ENCODE measurements around the gene DOP1A.

The DOP1A gene, protein sequence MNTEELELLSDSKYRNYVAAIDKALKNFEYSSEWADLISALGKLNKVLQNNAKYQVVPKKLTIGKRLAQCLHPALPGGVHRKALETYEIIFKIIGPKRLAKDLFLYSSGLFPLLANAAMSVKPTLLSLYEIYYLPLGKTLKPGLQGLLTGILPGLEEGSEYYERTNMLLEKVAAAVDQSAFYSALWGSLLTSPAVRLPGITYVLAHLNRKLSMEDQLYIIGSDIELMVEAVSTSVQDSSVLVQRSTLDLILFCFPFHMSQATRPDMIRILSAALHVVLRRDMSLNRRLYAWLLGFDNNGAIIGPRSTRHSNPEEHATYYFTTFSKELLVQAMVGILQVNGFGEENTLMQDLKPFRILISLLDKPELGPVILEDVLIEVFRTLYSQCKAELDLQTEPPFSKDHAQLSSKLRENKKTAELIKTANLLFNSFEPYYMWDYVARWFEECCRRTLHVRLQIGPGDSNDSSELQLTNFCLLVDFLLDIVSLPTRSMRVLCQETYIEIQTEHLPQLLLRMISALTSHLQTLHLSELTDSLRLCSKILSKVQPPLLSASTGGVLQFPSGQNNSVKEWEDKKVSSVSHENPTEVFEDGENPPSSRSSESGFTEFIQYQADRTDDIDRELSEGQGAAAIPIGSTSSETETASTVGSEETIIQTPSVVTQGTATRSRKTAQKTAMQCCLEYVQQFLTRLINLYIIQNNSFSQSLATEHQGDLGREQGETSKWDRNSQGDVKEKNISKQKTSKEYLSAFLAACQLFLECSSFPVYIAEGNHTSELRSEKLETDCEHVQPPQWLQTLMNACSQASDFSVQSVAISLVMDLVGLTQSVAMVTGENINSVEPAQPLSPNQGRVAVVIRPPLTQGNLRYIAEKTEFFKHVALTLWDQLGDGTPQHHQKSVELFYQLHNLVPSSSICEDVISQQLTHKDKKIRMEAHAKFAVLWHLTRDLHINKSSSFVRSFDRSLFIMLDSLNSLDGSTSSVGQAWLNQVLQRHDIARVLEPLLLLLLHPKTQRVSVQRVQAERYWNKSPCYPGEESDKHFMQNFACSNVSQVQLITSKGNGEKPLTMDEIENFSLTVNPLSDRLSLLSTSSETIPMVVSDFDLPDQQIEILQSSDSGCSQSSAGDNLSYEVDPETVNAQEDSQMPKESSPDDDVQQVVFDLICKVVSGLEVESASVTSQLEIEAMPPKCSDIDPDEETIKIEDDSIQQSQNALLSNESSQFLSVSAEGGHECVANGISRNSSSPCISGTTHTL (N-terminal part only)

DNA sequence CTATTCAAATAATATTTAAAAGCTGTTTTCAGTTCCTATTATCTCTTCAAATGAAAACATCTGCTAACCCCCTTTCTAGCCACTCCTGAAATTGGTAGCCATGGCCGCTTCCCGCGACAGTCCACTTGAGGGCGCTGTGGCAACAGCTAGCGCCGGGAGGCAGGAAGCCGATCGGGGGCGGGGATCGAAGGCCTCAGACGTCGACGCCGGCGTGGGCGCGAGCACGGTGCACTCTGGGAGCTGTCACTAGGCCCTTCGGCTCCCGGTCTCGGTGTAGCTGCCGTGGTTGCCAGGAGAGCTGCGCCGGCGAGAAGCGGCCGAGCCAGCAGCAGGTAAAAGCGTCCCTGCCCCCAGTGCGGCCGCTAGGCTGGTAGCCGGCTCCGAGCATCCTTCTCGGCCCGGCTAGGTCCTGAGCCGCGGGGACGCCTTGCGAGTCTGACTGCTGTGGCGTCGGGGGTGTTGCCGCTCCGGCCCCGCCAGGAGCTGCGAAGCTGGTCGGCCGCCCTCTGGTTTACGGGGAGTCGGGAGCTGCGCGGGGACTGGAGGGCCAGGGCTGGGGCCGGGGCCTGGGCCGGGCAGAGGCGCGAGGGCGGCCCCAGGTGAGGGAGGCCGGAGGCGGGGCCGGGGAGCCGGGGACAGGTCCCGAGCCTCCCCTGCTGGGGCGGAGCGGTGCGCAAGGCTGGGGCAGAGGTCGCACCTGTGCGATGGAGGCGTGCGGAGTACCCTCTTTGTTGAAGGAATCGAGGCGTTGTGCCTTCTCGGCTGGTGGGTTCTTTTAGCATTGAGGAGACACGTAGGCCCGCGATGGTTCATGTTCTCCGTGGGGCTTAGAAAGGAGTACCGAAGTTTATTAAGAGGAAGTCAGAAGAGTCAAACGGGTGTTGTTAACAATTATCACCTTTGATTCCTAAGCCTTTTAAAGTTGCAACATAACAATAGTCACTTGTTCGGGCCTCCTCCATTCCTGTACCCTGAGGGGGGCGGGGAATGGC is at the start of gene DOP1A:
Gene DOP1A, plus strand, starts transcription at position 224 of the 992 bp plus-strand sequence. CDS start 29,307 bp downstream, outside the sequence.
- peak; percentile 95 to 97 for DNase-seq

DNA sequence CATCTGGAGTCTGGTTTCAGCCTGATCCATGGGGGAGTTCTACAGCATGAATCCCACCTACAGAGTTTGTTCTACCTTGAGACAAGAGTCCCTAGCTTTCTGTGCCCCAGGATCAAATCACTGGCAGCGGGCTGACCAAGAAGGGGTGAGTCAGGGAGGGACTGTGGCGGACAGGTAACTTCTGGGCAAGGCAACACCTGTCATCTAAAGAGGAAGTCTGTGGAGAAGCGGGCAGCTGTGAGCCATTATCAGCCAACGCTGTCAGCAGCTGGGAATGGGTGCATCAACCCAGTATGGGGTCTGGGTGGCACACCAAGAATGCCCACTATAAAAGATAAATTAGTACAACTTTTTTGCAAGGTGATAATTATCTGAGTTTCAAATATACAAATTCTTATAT is 47.7 kb upstream of the DOP1A start:
- DNase-seq, result no peak

DNA sequence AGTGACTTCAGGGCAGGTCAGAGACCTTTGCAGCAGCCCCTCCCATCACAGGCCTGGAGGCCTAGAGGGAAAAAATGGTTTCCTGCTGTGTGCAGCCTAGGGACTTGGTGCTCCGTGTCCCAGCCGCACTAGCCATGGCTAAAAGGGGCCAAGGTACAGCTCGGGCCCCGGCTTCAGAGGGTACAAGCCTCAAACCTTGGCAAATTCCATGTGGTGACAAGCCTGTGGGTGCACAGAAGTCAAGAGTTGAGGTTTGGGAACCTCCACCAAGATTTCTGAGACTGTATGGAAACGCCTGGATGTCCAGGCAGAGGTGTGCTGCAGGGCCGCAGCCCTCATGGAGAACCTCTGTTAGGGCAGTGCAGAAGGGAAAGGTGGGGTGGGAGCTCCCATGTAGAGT is 35.8 kb upstream of the DOP1A start:
- DNase-seq, result no peak

DNA sequence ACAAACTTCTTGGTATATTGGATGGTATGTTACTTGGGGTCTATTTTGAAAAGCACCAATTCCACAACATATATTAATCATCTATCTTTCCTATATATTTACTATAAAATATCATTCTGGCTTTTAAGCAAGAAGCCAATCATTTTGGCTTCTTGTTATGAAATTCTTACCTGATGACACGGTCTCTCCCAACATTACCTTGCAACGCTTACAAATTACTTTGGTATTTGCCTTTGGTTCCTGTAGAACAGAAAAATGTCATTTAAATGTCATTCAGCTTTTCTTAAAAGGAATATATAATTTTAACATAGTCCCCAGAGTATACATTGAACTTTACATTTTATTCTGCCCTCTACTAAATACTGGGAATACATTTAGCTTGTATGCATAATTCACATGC is 29.2 kb upstream of the DOP1A start:
- no peak for DNase-seq

DNA sequence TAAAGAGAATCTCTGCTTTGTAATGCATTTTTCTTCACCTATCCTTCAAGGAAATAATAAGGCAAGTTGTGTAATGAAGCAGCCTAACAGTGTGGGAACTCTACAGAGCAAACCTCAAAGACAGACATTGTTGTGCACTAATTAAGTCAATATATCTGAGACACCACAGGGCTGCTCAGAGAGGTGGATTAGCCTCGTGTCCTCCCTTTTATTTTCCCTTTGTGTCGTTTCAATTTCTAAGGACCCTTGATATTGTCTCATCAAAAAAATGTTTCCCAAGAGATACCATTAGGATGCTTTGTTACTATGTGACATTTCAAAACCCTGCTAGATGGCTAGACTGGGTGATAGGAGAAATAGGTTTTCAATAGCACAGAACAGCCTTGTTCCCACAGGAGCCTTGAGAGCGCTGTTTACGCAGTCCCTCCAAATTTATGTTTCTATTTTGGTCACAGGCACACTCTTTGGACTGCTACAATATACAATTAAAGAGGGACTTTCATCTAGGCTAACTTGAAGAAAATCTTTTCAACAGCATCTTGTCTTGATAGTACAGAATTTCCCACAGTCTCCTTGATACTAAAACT is 24.9 kb upstream of the DOP1A start:
- no peak for DNase-seq

DNA sequence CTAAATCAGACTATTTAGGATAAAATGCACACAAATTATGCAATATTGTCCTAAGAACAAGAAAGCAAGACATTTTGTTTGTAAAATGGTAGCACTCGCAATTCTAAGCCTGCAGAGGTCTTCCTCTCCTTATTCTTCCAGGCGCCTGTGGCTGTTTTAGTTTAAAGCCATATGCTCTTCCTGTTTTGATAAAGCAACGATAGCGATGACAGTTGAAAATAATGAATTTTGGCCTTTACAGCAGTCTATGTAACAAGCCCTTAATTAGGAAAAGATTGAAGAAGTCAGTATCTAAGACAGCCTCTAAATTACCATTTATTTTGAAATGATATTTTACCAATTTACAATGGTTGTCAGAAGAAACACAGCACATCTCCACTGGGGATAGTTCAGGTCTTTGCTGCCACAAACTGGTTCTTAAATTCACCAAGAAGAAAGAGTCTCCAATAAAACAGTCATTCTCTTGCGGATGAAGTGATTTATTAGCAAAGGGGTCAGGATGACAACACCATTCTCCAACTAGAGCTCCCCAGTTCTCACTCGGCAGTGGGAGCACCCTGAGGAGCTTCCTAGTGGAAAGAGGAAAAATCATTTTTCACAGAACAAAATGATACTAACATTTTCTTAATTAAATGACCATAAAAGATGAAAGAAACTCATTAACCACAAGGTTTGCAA is 23.2 kb upstream of the DOP1A start:
- DNase-seq, result no peak

DNA sequence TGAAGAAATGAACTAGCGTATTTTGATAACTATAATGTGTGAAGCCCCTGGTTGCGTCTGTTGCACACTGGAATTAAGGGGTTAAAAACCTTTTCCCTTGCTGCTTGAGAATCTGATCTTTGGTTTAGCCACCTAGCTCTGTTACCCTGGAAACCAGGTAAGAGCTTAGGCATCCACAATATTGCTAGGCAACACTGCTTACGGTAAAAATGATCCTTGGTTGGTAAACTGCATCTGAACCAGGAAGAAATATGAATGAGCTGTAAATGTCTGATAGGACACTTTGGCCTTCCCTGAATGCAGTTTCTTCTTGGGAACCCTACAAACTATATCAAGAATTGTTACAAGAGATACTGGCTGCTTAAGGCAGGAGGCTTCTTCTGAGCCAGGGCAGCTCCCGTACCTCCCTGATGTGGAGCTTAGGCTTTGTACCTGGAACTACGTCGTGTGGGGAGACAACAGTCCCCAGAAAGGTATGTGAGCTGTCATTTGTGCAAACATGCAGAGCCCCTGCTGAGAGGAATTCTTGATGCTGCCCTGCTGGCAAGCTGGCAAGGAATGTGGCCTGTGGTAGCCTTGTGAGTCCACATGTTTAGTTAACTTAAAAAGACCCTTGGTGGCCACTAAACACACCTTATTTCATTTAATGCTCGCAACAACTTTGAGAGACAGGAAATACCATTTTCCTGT is 20.3 kb upstream of the DOP1A start:
- no peak for DNase-seq

DNA sequence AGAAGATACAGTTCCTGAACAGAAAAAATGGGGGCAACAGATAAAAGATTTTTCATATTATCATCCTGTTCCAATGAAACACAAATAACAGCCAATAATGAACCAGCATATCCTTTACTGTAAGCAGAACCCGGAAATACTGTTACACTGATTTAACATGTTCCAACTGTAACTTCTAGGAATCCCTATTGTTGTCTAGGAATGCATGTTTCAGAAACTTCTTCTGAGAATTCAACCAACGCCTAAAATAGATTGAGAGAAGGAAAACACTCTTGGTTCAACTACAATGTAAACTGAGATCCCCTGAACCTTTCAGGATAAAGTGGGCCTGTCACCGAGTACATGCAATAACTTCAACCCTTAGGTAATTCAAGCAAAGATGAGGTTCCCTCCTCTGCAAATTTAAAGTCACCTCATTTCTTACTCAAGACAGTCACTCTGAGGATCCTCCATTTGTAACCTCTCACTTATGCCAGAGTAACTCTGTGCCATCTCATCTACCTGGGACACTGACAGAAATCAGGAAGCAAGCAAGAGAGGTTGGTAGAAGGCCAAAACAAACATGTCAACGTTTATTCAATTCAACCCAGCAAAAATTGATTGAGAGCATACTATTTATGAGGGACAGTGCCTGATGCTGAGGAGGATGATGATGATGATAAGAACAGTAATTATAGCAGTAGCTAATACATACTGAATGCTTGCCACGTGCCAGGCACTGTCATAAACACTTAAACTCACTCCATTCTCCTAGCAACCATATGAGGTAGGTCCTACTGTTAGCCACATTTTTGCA is 15.9 kb upstream of the DOP1A start:
- DNase-seq, result no peak

DNA sequence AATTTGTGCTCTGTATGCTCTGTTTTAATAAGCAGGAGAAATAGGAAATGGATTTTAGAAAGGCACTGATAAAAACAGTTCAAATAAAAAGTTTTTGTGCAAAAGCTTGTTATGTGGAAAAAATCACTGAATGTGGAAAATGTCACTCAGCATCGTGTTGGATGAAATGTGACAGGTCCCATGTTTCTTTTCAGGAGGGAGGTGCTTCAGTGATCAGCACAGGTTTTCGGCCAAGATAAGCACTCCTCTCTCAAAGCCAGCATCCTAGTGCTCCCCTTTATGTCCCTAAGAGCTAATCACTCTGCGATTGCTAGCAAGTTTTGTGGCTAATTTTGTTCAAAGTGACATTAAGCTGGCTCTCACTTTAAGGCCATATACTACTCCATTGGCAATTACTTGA is 13.8 kb upstream of the DOP1A start:
- no peak for DNase-seq

DNA sequence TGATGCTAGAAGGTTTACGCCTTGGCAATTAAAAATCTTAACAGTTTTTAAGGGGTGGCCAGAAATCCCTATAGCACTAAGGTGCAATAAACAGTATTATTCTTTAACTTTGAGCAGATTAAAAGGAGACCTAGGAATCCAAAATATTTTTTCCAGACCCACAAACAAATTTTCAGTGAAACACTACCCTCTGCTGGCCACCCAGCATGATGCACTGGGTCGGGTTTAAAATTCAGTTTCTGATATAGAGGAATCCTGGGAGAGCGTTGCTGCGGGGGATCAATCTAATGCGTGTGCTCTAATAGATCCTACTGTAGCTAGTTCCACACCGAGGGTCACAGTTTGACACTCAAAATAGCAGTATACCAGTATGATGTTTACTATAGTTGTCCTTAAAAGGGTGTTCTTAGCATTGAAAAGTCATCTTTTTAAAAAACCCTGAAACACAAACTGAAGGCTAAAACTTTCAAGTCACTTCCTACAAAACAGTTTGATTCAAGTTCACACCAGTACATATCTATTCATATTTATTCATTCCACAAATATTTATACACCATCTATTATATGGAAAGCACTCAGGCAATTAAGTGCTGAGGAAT is 12.0 kb upstream of the DOP1A start:
- DNase-seq, result peak; percentile 73 to 82

DNA sequence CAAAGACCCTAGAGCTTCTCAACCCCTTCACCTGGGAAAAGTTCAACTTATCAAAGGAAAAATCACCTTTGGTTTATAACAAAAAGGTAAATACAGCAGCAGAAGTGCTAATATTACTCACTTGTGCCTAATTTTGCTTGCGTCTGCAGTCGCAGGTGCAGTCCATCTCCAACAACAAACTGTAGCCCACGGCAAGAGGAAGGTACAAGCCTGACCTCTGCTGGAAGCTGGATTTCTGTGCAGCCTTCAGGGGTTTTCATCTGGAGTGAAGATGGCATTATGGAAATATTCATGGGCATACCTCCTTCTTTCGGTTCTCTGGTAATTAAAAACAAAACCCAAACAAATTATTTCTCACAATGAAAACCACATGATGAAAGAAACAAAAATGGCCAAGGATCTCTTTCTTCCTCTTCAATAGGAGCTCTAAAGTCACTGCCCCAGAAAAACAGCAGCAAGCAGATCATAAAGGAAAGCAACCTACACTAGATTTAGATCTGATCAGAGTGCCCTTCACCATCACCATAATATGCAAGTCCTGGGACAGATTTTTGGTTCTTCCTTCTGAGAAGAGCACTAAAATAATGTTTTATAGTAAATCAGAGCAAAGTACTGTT is 9.7 kb upstream of the DOP1A start:
- DNase-seq, result peak; percentile 43 to 58

DNA sequence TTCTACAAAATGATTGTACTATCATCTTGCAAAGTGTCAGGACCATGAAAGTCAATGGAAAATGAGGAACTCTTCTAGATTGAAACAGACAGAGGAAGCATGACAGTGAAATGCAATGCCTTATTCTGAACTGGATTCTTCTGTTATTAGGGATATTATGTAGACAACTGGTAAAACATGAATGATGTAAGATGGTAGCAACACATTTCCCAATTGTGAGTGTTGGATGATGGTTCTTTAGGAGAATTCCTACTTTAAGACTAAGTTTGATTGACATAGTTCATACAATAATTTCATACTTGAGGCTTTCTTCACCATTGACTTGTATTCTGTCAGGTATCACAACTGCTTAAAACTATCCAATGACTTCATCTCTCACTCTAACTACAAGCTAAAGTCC is 6.3 kb upstream of the DOP1A start:
- DNase-seq, result no peak

DNA sequence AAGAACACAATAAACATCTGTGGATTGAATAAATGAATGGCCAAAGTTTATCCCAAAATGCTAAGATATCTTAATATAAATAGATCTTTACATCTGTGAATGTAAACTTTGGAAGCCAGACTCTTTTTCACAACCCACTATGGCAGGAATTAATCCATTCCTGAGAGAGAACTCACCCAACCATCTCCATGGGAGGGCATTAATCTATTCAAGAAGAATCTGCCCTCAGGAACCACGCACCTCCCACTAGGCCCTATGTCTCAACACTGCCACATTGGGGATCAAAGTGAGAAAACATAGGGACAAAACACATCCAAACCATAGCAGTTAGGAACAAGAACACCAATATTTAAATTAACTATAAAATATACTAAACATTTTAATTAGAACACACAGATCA is 5.2 kb upstream of the DOP1A start:
- DNase-seq, result no peak

DNA sequence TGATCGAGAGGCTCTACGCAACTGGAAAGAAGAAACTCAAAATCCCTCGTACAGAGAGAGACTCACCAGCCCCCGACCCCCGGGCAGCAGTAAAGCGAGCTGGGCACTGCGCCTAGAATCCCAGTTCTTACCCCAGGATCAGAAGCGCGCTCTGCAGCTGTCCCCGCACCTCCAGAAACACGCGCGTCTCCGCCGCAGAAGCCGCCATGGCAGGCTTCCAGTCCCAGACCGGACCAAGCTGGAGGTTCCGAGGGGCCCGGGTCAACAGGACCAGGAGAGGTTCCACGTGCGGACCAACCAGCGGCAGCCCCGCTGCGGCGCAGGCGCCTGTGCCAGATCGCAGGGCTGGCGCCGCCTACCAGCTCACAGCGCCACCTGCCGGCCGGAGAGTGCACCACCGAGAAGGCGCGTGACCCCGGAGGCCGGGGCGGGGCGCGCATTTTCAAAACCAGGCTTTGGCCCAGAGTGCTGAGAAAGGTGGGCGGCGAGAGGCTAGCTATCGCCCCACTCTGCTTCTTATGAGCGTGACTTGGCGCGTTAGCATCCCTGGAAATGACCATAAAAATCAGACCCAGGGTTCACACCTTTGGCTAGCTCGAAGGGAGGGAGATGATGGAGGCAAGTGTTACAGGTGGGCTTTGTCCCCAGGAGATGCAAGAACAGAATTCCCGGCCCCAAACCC is 1.8 kb upstream of the DOP1A start, which contains the start of gene UBE3D:
Gene UBE3D, minus strand, starts transcription at position 331 of the 682 bp plus-strand sequence. Its CDS starts 123 bp downstream, at position 208.
- peak; percentile 84 to 85 for DNase-seq

DNA sequence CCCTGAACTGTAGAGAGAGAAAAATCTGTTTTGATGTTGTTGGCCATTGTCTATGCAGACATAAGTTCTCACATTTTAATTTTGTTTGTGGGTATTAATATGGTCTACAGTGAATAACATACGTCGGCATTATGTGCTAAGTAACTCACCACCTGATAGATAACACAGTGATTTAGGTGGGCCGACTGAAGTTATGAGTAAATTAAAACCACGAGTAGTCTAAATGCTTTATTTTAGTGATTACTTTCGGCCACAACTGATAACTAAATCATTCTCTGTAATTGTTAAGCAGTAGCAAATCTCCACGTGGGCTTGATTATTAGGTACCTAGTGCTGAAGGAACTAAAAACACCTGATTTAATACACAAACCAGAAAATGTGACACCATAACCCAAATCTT is 1.1 kb downstream of the DOP1A start:
- DNase-seq, result no peak

DNA sequence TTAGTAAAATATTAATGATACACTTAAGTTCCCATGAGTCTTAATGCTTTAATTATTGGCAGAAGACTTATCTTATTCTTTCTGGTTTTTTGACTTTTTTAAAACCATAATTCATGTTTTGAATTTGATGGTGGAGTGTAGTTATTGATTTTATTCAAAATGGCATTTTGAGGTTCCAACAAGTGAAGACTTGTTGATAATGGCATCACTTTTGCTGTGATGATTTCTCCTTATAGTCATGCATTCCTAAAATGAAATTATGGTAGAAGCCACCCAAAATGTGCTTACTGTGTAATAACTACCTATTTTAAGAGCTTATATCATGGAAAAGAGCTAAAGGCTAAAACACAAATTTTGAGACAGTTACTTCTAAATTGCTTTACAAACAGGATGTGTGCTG is 2.2 kb downstream of the DOP1A start:
- DNase-seq, result no peak

DNA sequence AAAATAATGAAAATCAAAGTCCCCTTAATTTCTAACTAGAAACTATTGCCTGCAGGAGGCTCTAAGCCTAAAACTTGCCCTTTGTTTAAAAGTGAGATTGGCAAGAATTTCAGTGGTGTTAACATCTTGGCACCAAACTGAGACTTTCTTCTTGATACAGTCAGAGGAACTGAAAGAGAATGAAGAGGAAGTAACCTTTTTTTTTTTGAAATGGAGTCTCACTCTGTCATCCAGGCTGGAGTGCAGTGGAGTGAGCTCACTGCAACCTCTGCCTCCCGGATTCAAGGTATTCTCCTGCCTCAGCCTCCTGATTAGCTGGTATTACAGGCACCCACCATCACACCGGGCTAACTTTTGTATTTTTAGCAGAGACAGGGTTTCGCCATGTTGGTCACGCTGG is 3.6 kb downstream of the DOP1A start:
- peak; percentile 5 to 36 for DNase-seq

DNA sequence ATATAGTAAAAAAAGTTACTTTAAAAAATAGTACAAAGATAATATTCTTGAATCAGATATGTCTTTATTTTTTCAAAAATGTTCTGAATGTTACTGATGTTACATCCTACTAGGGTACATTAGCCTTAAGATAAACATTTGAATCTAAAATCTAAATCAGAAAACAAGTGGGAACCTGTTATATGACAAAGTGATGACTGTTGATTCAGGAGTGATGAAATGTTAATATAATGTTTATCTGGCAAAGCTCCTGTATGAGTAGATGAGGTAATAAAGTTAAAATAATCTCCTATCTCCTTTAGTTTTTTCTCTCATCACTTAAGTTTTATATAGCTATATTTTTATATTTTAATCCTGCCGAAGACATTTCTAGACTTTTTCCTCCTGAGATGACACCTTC is 4.2 kb downstream of the DOP1A start:
- DNase-seq, result no peak
